GF-D8 (cell line): ENCODE measurements around the gene CDK3.

Experiments
- DNase-seq: peaks from one replicate; lab custom pipeline; 2025; lab: John Stamatoyannopoulos, UW

The CDK3 gene

DNA sequence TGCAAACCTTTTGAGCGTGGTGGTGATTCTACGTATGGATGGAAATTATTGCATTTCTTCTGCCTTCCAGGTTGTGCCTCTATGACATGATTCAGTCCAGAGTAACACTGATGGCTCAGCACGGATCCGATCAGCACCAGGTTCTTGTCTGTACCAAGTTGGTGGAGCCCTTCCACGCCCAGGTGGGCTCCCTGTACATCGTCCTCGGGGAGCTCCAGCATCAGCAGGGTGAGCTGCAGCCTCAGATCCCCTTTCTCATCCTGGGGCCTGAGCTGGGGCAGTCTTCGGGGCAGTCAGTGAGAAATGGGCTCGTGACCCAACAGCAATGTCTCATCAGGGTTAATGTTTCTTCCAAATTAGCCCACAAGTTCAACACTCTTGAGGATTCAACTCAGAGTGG, 9.3 kb upstream of the CDK3 start:
- DNase-seq = no peak

- no peak for DNase-seq
These were observed 5.8 kb upstream of the CDK3 start for GRCh38 chr17:75994802-75995370.

- no peak for DNase-seq
These were observed 5.2 kb upstream of the CDK3 start for GRCh38 chr17:75995385-75995925.

- DNase-seq = peak; percentile 85
These were observed 3.7 kb upstream of the CDK3 start for GRCh38 chr17:75996665-75997590.

GRCh38 chr17:75998327-75998795, 2.3 kb upstream of the CDK3 start:
- DNase-seq = no peak

- peak; percentile 11 for DNase-seq
These were observed 470 bp upstream of the CDK3 start for GRCh38 chr17:76000016-76000754.

DNA sequence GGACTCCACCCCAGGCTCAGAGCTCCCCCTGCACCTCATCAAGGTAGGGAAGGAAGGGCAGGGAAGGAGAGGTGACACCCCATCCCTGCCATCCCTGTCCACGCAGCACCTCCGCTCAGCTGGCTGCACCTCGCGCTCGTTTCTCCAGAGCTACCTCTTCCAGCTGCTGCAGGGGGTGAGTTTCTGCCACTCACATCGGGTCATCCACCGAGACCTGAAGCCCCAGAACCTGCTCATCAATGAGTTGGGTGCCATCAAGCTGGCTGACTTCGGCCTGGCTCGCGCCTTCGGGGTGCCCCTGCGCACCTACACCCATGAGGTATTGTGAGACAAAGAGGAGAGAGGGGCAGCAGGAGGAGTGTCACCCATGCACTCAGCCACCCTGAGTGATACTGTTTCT, 1.4 kb downstream of the CDK3 start:
- no peak for DNase-seq

GRCh38 chr17:76003915-76004314, 3.3 kb downstream of the CDK3 start:
- DNase-seq = no peak

GRCh38 chr17:76004750-76005262, 4.2 kb downstream of the CDK3 start:
- DNase-seq = no peak

GRCh38 chr17:76005263-76006149, 4.9 kb downstream of the CDK3 start:
- DNase-seq = peak; percentile 8

GRCh38 chr17:76007131-76007849, 6.6 kb downstream of the CDK3 start:
- DNase-seq = no peak

DNA sequence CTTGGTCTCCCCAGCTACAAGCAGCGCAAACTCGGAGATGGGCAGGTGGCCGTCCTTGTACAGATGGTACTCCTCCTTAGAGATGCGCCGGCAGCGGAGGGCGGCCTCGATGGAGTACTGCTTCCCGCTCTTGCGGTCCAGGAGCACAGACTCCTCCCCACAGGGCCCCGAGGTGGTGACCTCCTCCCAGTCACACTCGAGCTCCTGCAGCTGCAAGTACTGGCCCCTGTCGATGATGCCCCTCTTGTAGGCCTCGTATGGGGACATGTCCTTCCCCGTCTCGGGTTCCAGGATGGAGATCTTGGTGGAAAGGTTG, 7.2 kb downstream of the CDK3 start:
- no peak for DNase-seq

DNA sequence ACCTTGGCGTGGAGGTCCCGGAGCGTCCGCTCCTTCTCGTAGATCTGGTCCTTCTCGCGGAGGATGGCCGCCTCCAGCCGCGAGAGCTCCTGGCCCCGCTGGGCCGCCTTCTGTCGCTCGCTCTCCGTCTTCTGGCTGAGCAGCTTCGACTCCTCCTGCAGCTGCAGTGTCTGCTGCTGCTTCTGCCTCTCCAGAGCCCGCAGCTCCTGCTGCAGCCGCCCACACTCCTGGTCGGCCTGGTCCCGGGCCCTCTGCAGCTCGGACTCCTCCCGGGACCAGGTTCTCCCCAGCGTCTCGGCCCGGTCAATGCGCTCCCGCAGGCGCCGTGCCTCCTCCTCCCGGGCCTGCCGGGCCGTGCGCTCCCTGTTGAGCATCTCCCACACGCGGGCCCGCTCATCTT, 7.6 kb downstream of the CDK3 start:
- no peak for DNase-seq

DNA sequence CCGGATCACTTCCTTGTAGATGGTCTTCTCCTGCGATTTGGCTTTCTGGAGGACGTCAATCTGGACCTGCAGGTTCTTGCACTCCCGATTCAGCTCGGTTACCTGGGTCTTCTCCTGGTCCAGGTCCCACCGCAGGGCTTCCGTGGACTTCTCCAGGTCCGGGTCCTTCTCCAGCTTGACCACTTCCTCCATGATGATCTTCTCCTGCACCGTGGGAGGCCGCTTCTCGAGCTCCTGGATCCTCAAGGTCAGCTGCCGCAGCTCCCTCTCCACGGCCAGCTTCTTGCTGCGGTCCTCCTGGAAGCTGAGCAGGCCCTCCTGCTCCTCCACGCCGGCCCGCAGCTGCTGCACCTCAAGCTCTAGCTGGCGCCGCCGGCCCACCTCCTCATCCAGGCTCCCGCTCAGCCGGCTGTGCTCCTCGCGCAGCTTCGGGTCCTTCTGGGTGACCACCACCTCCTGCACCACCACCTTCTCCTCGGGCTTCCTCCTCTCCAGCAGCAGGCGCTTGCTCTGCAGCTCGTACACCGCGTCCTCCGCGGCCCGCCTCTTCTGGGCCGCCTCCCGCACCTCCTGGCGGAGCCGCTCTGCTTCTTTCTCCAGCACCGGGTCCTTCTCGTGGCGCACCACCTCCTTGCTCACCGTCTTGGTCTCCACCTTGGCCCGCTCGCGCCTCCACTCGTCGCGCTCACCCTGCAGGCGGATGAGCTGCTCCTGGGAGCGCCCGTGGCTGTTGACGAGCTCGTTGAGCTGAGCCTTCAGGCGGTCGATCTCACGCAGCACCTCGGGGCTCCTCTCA, 8.2 kb downstream of the CDK3 start:
- no peak for DNase-seq

GRCh38 chr17:76009447-76009846, 8.8 kb downstream of the CDK3 start:
- DNase-seq = no peak

GRCh38 chr17:76009969-76010661, 9.5 kb downstream of the CDK3 start:
- no peak for DNase-seq

DNA sequence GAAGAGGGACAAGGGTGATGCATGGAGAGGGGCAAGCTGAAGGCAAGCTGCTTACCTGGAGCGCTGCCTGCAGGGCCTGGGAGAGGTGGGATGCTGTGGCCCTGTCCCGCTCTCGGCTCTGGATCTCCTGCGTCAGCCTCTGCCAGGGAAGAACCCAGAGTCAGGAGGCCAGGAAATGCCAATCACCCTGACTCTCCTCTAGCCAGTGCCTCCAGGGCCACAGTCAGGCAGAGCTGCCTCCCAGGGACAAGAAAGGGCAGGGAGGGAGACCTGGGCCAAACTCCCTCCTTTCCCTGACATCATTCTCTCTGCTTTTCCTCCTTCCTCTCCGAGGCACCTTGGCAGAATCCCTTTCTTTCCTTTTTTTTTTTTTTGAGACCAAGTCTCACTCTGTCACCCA, 11.3 kb downstream of the CDK3 start:
- DNase-seq = no peak

GRCh38 chr17:76013377-76013932, 12.8 kb downstream of the CDK3 start:
- no peak for DNase-seq
